SJCRH30 (cell line): ENCODE results near the gene MRM3. TPM values are rescaled to one million over a fixed set of nuclear protein-coding genes. Genes with fewer than 3 reads are reported as not detected.
"Not testable (repeated sequence)": the region's sequence is repeated elsewhere in the genome, so short reads cannot be mapped to it uniquely, and the experiment has no call there.

Source experiments
- DNase-seq, 2 experiments: peaks; one replicate each; pipeline ENCODE4 v3.0.0-alpha.2; 2015 to 2020
- H3K27ac ChIP-seq: fragments of 250-450 bp; sonication (Bioruptor Pico); 2 replicates; pipeline ENCODE4 v1.5.1; 2020; ENCODE audit warnings: mild to moderate bottlenecking, moderate library complexity
- H3K27me3 ChIP-seq: fragments of 250-450 bp; sonication (Bioruptor Pico); 2 replicates; pipeline ENCODE4 v1.5.1; 2020; ENCODE audit warnings: mild to moderate bottlenecking, moderate library complexity
- H3K36me3 ChIP-seq: fragments of 250-450 bp; sonication (Bioruptor Pico); 2 replicates; pipeline ENCODE4 v1.5.1; 2020; ENCODE audit warnings: mild to moderate bottlenecking, moderate library complexity
- H3K4me1 ChIP-seq: fragments of 250-450 bp; sonication (Bioruptor Pico); 2 replicates; pipeline ENCODE4 v1.5.1; 2020; ENCODE audit warnings: mild to moderate bottlenecking, moderate library complexity
- H3K4me3 ChIP-seq: fragments of 250-450 bp; sonication (Bioruptor Pico); 2 replicates; pipeline ENCODE4 v1.5.1; 2020; ENCODE audit warnings: mild to moderate bottlenecking, moderate library complexity
- H3K9me3 ChIP-seq: fragments of 250-450 bp; sonication (Bioruptor Pico); replicated peaks from 2 replicates; pipeline ENCODE4 v1.5.1; 2020; ENCODE audit warnings: mild to moderate bottlenecking, moderate library complexity
- total RNA-seq: library from RNA; depleted of rRNA; stranded (reverse); fragments of >200 nt; shearing (Covaris generic); gene quantifications from 2 replicates; pipeline ENCODE4 v1.2.3, GENCODE V29; 2014

The MRM3 gene
- total RNA-seq, 1 experiment from 2014 or later: 12.4 TPM

GRCh38 chr17:798246-798645 lies 16.1 kb downstream of the MRM3 start:
- DNase-seq: no peak
- H3K4me1 ChIP-seq: no peaks in the 10 kb centered on the region
- H3K36me3 ChIP-seq: no peaks in the 10 kb centered on the region
- no peak overlapping the region for H3K27ac ChIP-seq
- no peaks in the 10 kb centered on the region for H3K9me3 ChIP-seq
- no peak overlapping the region for H3K4me3 ChIP-seq
- H3K27me3 ChIP-seq: no peaks in the 10 kb centered on the region

GRCh38 chr17:799261-799660 lies 17.1 kb downstream of the MRM3 start:
- H3K9me3 ChIP-seq: no peaks in the 10 kb centered on the region
- no peak overlapping the region for H3K4me3 ChIP-seq
- no peaks in the 10 kb centered on the region for H3K36me3 ChIP-seq
- no peaks in the 10 kb centered on the region for H3K4me1 ChIP-seq
- H3K27me3 ChIP-seq: no peaks in the 10 kb centered on the region
- H3K27ac ChIP-seq: no peak overlapping the region
- DNase-seq: no peak

GRCh38 chr17:800446-801242 lies 18.5 kb downstream of the MRM3 start:
- Histone ChIP-seq H3K27me3 (no peaks in the 10 kb centered on the region), H3K9me3 (no peaks in the 10 kb centered on the region), H3K27ac (no peak overlapping the region), H3K36me3 (no peaks in the 10 kb centered on the region), H3K4me3 (no peak overlapping the region), H3K4me1 (no peaks in the 10 kb centered on the region)
- DNase-seq: no peak

GRCh38 chr17:801660-802059 lies 19.5 kb downstream of the MRM3 start:
- H3K27me3 ChIP-seq: no peaks in the 10 kb centered on the region
- no peaks in the 10 kb centered on the region for H3K4me1 ChIP-seq
- H3K4me3 ChIP-seq: no peak overlapping the region
- no peak for DNase-seq
- H3K9me3 ChIP-seq: no peaks in the 10 kb centered on the region
- no peaks in the 10 kb centered on the region for H3K36me3 ChIP-seq
- H3K27ac ChIP-seq: no peak overlapping the region

- Histone ChIP-seq H3K4me1 (no peaks in the 10 kb centered on the region), H3K27me3 (no peaks in the 10 kb centered on the region), H3K36me3 (no peaks in the 10 kb centered on the region), H3K27ac (no peak overlapping the region), H3K9me3 (no peaks in the 10 kb centered on the region), H3K4me3 (no peak overlapping the region)
- no peak for DNase-seq
Measured at GRCh38 chr17:802481-802880, 20.3 kb downstream of the MRM3 start.

GRCh38 chr17:802901-803881 lies 21.0 kb downstream of the MRM3 start:
- Histone ChIP-seq H3K36me3 (no peaks in the 10 kb centered on the region), H3K4me1 (no peaks in the 10 kb centered on the region), H3K27ac (no peak overlapping the region), H3K4me3 (no peak overlapping the region), H3K27me3 (no peaks in the 10 kb centered on the region), H3K9me3 (no peaks in the 10 kb centered on the region)
- no peak for DNase-seq

GRCh38 chr17:804541-805435 lies 22.6 kb downstream of the MRM3 start:
- H3K4me1 ChIP-seq: no peaks in the 10 kb centered on the region
- H3K27me3 ChIP-seq: no peaks in the 10 kb centered on the region
- no peak overlapping the region for H3K27ac ChIP-seq
- H3K9me3 ChIP-seq: no peaks in the 10 kb centered on the region
- H3K4me3 ChIP-seq: no peak overlapping the region
- no peak for DNase-seq
- no peaks in the 10 kb centered on the region for H3K36me3 ChIP-seq

GRCh38 chr17:805886-806285 lies 23.7 kb downstream of the MRM3 start:
- not testable (repeated sequence) for H3K27me3 ChIP-seq, DNase-seq, H3K36me3 ChIP-seq, H3K27ac ChIP-seq, H3K4me1 ChIP-seq, H3K9me3 ChIP-seq, H3K4me3 ChIP-seq

GRCh38 chr17:806346-806745 lies 24.2 kb downstream of the MRM3 start:
- Histone ChIP-seq H3K4me3 (no peak overlapping the region), H3K9me3 (no peaks in the 10 kb centered on the region), H3K27ac (no peak overlapping the region), H3K36me3 (no peaks in the 10 kb centered on the region), H3K27me3 (no peaks in the 10 kb centered on the region), H3K4me1 (no peaks in the 10 kb centered on the region)
- no peak for DNase-seq

GRCh38 chr17:806781-807522 lies 24.8 kb downstream of the MRM3 start:
- DNase-seq: no peak
- H3K9me3 ChIP-seq: no peaks in the 10 kb centered on the region
- no peaks in the 10 kb centered on the region for H3K36me3 ChIP-seq
- no peak overlapping the region for H3K4me3 ChIP-seq
- H3K4me1 ChIP-seq: no peaks in the 10 kb centered on the region
- no peaks in the 10 kb centered on the region for H3K27me3 ChIP-seq
- no peak overlapping the region for H3K27ac ChIP-seq

GRCh38 chr17:807523-808294 lies 25.6 kb downstream of the MRM3 start:
- no peaks in the 10 kb centered on the region for H3K4me1 ChIP-seq
- DNase-seq: no peak
- H3K4me3 ChIP-seq: no peak overlapping the region
- H3K36me3 ChIP-seq: 0 out of 2 replicates have a peak, but pooled peaks cover under 1% of the 10 kb centered on the region
- no peak overlapping the region for H3K27ac ChIP-seq
- H3K27me3 ChIP-seq: no peaks in the 10 kb centered on the region
- H3K9me3 ChIP-seq: no peaks in the 10 kb centered on the region

- H3K4me1 ChIP-seq: no peaks in the 10 kb centered on the region
- no peaks in the 10 kb centered on the region for H3K9me3 ChIP-seq
- no peak overlapping the region for H3K4me3 ChIP-seq
- no peaks in the 10 kb centered on the region for H3K27me3 ChIP-seq
- H3K36me3 ChIP-seq: 0 out of 2 replicates have a peak, but pooled peaks cover 4% of the 10 kb centered on the region
- no peak overlapping the region for H3K27ac ChIP-seq
- DNase-seq: no peak
Measured at GRCh38 chr17:811051-811784, 29.1 kb downstream of the MRM3 start.
